Calu3 (cell line): Measurements from ENCODE around the gene KRABD2.

ENCODE experiments used
- BruUV-seq: library from RNA; stranded (reverse); fragments of 400-500 nt; replicated peaks from 2 replicates; lab custom pipeline; 2021; lab: Mats Ljungman, UMichigan
- CTCF ChIA-PET: fragments of 300-600 bp; sonication (Branson Sonifier 250); formaldehyde crosslinking; loops from one replicate; lab custom pipeline; 2022; ENCODE audit warnings: antibody characterized with exemption; lab: Charles Lee
- DNase-seq: peaks from one replicate; pipeline ENCODE4 v3.0.0; 2022
- H3K27ac Mint-ChIP-seq: one replicate; pipeline ENCODE4 v1.8.0; 2022; ENCODE audit warnings: mixed read lengths; ENCODE audit not compliant: unreplicated experiment
- H3K27me3 Mint-ChIP-seq: one replicate; pipeline ENCODE4 v1.8.0; 2022; ENCODE audit warnings: mixed read lengths; ENCODE audit not compliant: unreplicated experiment
- H3K36me3 Mint-ChIP-seq: one replicate; pipeline ENCODE4 v1.8.0; 2022; ENCODE audit warnings: mild to moderate bottlenecking, moderate library complexity, mixed read lengths; ENCODE audit not compliant: insufficient read depth, unreplicated experiment
- H3K4me1 Mint-ChIP-seq: one replicate; pipeline ENCODE4 v1.8.0; 2022; ENCODE audit warnings: mild to moderate bottlenecking, low read depth, mixed read lengths; ENCODE audit not compliant: unreplicated experiment
- H3K4me3 Mint-ChIP-seq: one replicate; pipeline ENCODE4 v1.8.0; 2022; ENCODE audit warnings: mild to moderate bottlenecking, low read depth, moderate library complexity, mixed read lengths; ENCODE audit not compliant: unreplicated experiment
- H3K9me3 Mint-ChIP-seq: one replicate; pipeline ENCODE4 v1.8.0; 2022; ENCODE audit warnings: low read depth, mixed read lengths; ENCODE audit not compliant: unreplicated experiment
- CTCF ChIP-seq: fragments of 200-600 bp; IDR thresholded peaks from one replicate; pipeline ENCODE4 v1.8.0; 2022; ENCODE audit warnings: antibody characterized with exemption; ENCODE audit not compliant: unreplicated experiment
- intact Hi-C: fragments of 100-400 bp; cut with micrococcal nuclease; formaldehyde crosslinking; loops from one replicate; pipeline ENCODE4 v1.10.0; 2022; ENCODE audit not compliant: unreplicated experiment

KRABD2 gene

GRCh38 chr17:8337802-8338752 lies 38.4 kb downstream of the KRABD2 start:
- DNase-seq = no peak
- no peaks in the 10 kb centered on the region for H3K4me1 Mint-ChIP-seq
- no peak for TF ChIP-seq CTCF
- intact Hi-C loops = no loop called here
- H3K4me3 Mint-ChIP-seq = no peak overlapping the region
- no peaks in the 10 kb centered on the region for H3K36me3 Mint-ChIP-seq
- H3K27me3 Mint-ChIP-seq = peaks cover 23% of the 10 kb centered on the region
- no peak overlapping the region for H3K27ac Mint-ChIP-seq
- no TSS peak for BruUV-seq
- H3K9me3 Mint-ChIP-seq = no peaks in the 10 kb centered on the region
- CTCF ChIA-PET = interaction anchor here (0.9 kb wide), 1 partner anchor 43 kb away, joined by 3 read pairs; no protein-coding TSS in a partner anchor

- Mint-ChIP-seq H3K36me3 (no peaks in the 10 kb centered on the region), H3K4me1 (no peaks in the 10 kb centered on the region), H3K27ac (no peak overlapping the region), H3K4me3 (no peak overlapping the region), H3K9me3 (no peaks in the 10 kb centered on the region), H3K27me3 (peaks cover 32% of the 10 kb centered on the region)
- CTCF ChIA-PET = no interaction called here
- intact Hi-C loops = no loop called here
- no TSS peak for BruUV-seq
- no peak for DNase-seq
- no peak for TF ChIP-seq CTCF
Observed at GRCh38 chr17:8333281-8333680, 43.2 kb downstream of the KRABD2 start.

- DNase-seq = no peak
- TF ChIP-seq CTCF = no peak
- H3K4me1 Mint-ChIP-seq = no peaks in the 10 kb centered on the region
- intact Hi-C loops = no loop called here
- H3K36me3 Mint-ChIP-seq = no peaks in the 10 kb centered on the region
- no peaks in the 10 kb centered on the region for H3K9me3 Mint-ChIP-seq
- H3K27ac Mint-ChIP-seq = no peak overlapping the region
- CTCF ChIA-PET = no interaction called here
- peaks cover 26% of the 10 kb centered on the region for H3K27me3 Mint-ChIP-seq
- no peak overlapping the region for H3K4me3 Mint-ChIP-seq
- BruUV-seq = no TSS peak
Observed at GRCh38 chr17:8332688-8333087, 43.8 kb downstream of the KRABD2 start.

GRCh38 chr17:8332128-8332527 lies 44.4 kb downstream of the KRABD2 start:
- no peak overlapping the region for H3K4me3 Mint-ChIP-seq
- BruUV-seq = no TSS peak
- peaks cover 21% of the 10 kb centered on the region for H3K27me3 Mint-ChIP-seq
- CTCF ChIA-PET = interaction anchor here (0.7 kb wide), 1 partner anchor 13 kb away, joined by 3 read pairs; no protein-coding TSS in a partner anchor
- no peaks in the 10 kb centered on the region for H3K9me3 Mint-ChIP-seq
- intact Hi-C loops = no loop called here
- TF ChIP-seq CTCF = no peak
- no peaks in the 10 kb centered on the region for H3K36me3 Mint-ChIP-seq
- no peaks in the 10 kb centered on the region for H3K4me1 Mint-ChIP-seq
- no peak overlapping the region for H3K27ac Mint-ChIP-seq
- no peak for DNase-seq
